Hepatocyte (in vitro differentiated cells): ENCODE data around the gene BCKDHB.

ENCODE experiments used
- EZH2 ChIP-seq: fragments of 200-600 bp; sonication (generic); IDR thresholded peaks from 2 replicates; pipeline ENCODE4 v1.6.1; 2016; ENCODE audit warnings: antibody characterized with exemption, mild to moderate bottlenecking, borderline replicate concordance
- TF ChIP-seq, protein P1 (sequence below): fragments of 200-600 bp; sonication (generic); IDR thresholded peaks from 2 replicates; pipeline ENCODE4 v1.5.1; 2016; ENCODE audit warnings: antibody characterized with exemption, mild to moderate bottlenecking; ENCODE audit not compliant: poor library complexity

DNA sequence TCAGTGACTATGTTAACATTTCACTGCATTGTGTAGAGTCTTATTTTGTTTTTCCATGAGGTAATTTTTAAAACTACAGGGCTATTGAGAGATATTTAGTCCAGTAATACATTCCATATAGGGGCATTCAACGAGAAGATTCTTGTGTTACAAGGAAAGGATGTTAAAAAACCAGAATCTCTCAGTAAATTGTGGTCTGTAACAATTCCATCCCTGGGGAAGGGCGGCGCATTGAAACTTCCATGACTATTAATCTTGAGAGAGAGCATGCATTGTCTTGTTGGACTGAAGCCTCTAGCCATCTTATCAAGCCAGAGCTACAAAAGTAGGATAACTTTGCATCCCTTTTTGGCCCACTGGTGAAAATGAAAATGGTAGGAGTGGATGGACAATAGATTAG, 119.7 kb downstream of the BCKDHB start:
- TF ChIP-seq, protein P1, sequence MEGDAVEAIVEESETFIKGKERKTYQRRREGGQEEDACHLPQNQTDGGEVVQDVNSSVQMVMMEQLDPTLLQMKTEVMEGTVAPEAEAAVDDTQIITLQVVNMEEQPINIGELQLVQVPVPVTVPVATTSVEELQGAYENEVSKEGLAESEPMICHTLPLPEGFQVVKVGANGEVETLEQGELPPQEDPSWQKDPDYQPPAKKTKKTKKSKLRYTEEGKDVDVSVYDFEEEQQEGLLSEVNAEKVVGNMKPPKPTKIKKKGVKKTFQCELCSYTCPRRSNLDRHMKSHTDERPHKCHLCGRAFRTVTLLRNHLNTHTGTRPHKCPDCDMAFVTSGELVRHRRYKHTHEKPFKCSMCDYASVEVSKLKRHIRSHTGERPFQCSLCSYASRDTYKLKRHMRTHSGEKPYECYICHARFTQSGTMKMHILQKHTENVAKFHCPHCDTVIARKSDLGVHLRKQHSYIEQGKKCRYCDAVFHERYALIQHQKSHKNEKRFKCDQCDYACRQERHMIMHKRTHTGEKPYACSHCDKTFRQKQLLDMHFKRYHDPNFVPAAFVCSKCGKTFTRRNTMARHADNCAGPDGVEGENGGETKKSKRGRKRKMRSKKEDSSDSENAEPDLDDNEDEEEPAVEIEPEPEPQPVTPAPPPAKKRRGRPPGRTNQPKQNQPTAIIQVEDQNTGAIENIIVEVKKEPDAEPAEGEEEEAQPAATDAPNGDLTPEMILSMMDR, result no peak
- TF ChIP-seq EZH2, result no peak
